SH-SY5Y (cell line): Measurements from ENCODE around the gene DPYD.

Experiments
- GATA2 ChIP-seq: IDR thresholded peaks from 2 replicates; pipeline ENCODE4 v1.6.1; 2011; ENCODE audit warnings: mild to moderate bottlenecking, low read depth, low read length
- GATA3 ChIP-seq: IDR thresholded peaks from 2 replicates; pipeline ENCODE4 v1.6.1; 2011; ENCODE audit warnings: low read depth, mild to moderate bottlenecking, low read length, moderate library complexity

Gene DPYD

GRCh38 chr1:97170300-97170699 is 750.5 kb downstream of the DPYD start:
- TF ChIP-seq GATA3 (no peak), GATA2 (no peak)

- no peak for TF ChIP-seq GATA2
- no peak for TF ChIP-seq GATA3
These were observed 752.8 kb downstream of the DPYD start for GRCh38 chr1:97168056-97168455.

GRCh38 chr1:97167246-97167645 is 753.6 kb downstream of the DPYD start:
- TF ChIP-seq GATA3: no peak

GRCh38 chr1:97166626-97167025 is 754.2 kb downstream of the DPYD start:
- TF ChIP-seq GATA2 (no peak), GATA3 (no peak)

- TF ChIP-seq GATA2 (no peak), GATA3 (no peak)
These were observed 756.6 kb downstream of the DPYD start for GRCh38 chr1:97164276-97164639.

GRCh38 chr1:97163591-97164275 is 757.1 kb downstream of the DPYD start:
- TF ChIP-seq GATA2 (no peak), GATA3 (no peak)

GRCh38 chr1:97160818-97161217 is 760.0 kb downstream of the DPYD start:
- TF ChIP-seq GATA2: no peak
- no peak for TF ChIP-seq GATA3

GRCh38 chr1:97159342-97159741 is 761.5 kb downstream of the DPYD start:
- TF ChIP-seq GATA2: no peak

- TF ChIP-seq GATA2: peak; percentile 75
- peak; percentile 57 for TF ChIP-seq GATA3
These were observed 762.1 kb downstream of the DPYD start for GRCh38 chr1:97158691-97159096.

GRCh38 chr1:97157991-97158390 is 762.8 kb downstream of the DPYD start:
- TF ChIP-seq GATA3 (no peak), GATA2 (no peak)

- TF ChIP-seq GATA2 (no peak), GATA3 (no peak)
These were observed 769.2 kb downstream of the DPYD start for GRCh38 chr1:97151651-97152050.

- TF ChIP-seq GATA2: no peak
- TF ChIP-seq GATA3: no peak
These were observed 775.4 kb downstream of the DPYD start for GRCh38 chr1:97145321-97145956.

GRCh38 chr1:97144527-97144926 is 776.3 kb downstream of the DPYD start:
- no peak for TF ChIP-seq GATA3

- TF ChIP-seq GATA3 (no peak), GATA2 (no peak)
These were observed 777.5 kb downstream of the DPYD start for GRCh38 chr1:97143236-97143882.

GRCh38 chr1:97140611-97141010 is 780.2 kb downstream of the DPYD start:
- TF ChIP-seq GATA3: no peak
- no peak for TF ChIP-seq GATA2

- TF ChIP-seq GATA2 (no peak), GATA3 (no peak)
These were observed 781.3 kb downstream of the DPYD start for GRCh38 chr1:97139512-97139911.
